SK-N-MC (cell line): ENCODE data around the gene KIF21B.

Experiments
- DNase-seq: peaks from one replicate; pipeline ENCODE4 v3.0.0-alpha.2; 2011; ENCODE audit warnings: low read depth, low spot score
- H3K27ac ChIP-seq: fragments of 200-600 bp; sonication (generic); 2 replicates; pipeline ENCODE4 v1.5.1; 2016; ENCODE audit warnings: mixed run types
- H3K36me3 ChIP-seq: fragments of 200-600 bp; sonication (generic); 2 replicates; pipeline ENCODE4 v1.6.1; 2017; ENCODE audit warnings: antibody characterized with exemption, low read length, mixed read lengths; ENCODE audit not compliant: insufficient read depth
- H3K4me3 ChIP-seq: fragments of 200-600 bp; sonication (generic); 2 replicates; pipeline ENCODE4 v1.5.1; 2016
- H3K9ac ChIP-seq: fragments of 200-600 bp; sonication (generic); 2 replicates; pipeline ENCODE4 v1.8.0; 2017; ENCODE audit warnings: mixed run types, mixed read lengths; ENCODE audit not compliant: insufficient read length
- H3K9me3 ChIP-seq: fragments of 200-600 bp; sonication (generic); 2 replicates; pipeline ENCODE4 v1.6.1; 2017; ENCODE audit warnings: low read depth, mild to moderate bottlenecking, antibody characterized with exemption, low read length, moderate library complexity, mixed read lengths
- EZH2 ChIP-seq: fragments of 200-600 bp; sonication (generic); IDR thresholded peaks from one replicate; pipeline ENCODE4 v1.6.1; 2017; ENCODE audit warnings: antibody characterized with exemption
- FOXP2 ChIP-seq: optimal IDR thresholded peaks from 2 replicates; pipeline ENCODE3; 2011; ENCODE audit warnings: mild to moderate bottlenecking, moderate library complexity; ENCODE audit not compliant: insufficient read depth; ENCODE audit errors: extremely low read length, control extremely low read depth
- POLR2AphosphoS5 ChIP-seq: IDR thresholded peaks from 2 replicates; pipeline ENCODE4 v1.6.1; 2012; ENCODE audit warnings: mild to moderate bottlenecking, low read depth, low read length, borderline replicate concordance

KIF21B gene

DNA sequence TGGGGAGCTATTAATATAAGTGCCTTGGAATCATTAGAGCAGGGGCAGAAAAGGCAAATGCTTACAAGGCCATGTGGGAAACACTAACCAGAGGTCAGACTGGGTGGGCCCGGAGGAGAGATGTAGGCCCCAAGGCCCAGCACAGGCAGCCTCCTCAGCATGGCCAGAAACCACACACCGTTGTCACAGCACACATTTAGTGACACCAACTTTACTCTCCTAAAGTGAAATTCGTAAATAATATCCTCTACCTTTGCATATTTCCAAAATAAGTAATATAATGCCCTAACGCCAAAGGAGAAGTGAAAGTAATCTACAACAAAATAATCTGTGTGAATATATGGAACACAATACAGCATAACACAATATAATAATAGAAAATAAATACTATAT, 62.6 kb downstream of the KIF21B start:
- Histone ChIP-seq H3K27ac (no peak overlapping the region), H3K4me3 (no peak overlapping the region)
- no peak for DNase-seq

DNA sequence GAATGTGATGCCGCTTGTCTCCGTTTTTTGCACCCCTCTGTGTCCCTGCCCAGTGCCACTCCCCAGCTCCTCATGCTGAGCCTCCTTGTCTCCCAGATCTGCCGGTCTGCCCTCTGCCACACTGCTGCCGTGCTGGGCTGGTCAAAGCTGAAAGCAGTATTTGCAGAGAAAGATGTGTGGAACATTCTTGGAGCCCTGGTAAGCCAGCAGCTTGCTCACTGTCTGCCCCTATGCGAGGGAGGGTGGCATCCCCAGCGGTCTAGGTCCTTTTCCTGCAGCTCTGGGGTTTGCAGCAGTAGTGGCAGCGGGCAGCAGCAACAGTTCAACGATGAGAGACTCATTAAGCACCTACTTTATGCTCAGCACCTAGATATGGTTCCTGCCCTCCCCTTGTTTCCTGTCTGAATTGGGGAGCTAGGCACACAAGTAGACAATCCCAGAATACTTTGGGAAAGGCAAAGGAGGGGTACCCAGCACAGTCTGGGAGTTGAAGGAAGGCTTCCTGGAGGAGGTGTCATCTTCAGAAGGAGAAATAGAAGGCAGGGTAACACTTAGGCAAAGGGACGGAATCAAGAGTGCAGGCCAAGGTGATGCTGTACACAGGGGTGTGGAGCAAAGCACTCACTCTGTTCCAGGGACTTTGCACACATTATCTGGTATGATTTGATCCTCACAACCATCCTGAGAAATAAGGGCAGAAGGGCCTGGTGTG, 63.1 kb downstream of the KIF21B start:
- no peak for DNase-seq
- Histone ChIP-seq H3K36me3 (no peaks in the 10 kb centered on the region), H3K4me3 (no peak overlapping the region), H3K9ac (no peak overlapping the region), H3K9me3 (no peaks in the 10 kb centered on the region), H3K27ac (no peak overlapping the region)
- TF ChIP-seq FOXP2 (no peak), POLR2AphosphoS5 (no peak), EZH2 (no peak)

More for the DNA sequence above, 62.6 kb downstream of the KIF21B start:
- no peak overlapping the region for H3K9ac ChIP-seq
- no peaks in the 10 kb centered on the region for H3K9me3 ChIP-seq
- no peaks in the 10 kb centered on the region for H3K36me3 ChIP-seq
- TF ChIP-seq EZH2 (no peak), FOXP2 (no peak), POLR2AphosphoS5 (no peak)

DNA sequence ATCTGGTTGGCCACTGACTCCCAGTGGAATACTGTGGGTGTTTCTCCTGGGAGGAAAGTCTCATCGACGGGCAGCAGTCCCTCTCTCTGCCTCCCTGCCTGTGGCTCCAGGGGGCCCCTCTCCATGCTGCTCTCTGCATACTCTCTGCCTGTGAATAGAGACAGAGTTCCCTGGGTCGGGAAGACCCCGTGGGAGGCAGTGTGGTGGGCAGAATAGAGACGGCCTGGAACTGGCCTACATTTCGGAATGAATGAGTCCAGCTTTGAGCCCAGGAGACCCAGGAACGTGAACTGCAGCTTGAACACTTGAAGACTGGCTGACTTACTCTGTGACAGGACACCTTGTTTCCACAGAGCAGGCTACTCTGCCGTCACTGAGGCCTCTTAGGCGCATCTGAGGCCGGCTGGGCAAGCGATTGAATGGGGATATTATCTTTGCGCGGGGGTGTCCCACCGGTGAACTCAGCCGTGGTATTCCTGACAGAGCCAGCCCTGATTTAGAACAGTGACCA, 64.0 kb downstream of the KIF21B start:
- Histone ChIP-seq H3K27ac (no peak overlapping the region), H3K9ac (no peak overlapping the region), H3K36me3 (no peaks in the 10 kb centered on the region), H3K4me3 (no peak overlapping the region), H3K9me3 (no peaks in the 10 kb centered on the region)
- TF ChIP-seq FOXP2 (no peak), POLR2AphosphoS5 (no peak), EZH2 (no peak)
- no peak for DNase-seq

DNA sequence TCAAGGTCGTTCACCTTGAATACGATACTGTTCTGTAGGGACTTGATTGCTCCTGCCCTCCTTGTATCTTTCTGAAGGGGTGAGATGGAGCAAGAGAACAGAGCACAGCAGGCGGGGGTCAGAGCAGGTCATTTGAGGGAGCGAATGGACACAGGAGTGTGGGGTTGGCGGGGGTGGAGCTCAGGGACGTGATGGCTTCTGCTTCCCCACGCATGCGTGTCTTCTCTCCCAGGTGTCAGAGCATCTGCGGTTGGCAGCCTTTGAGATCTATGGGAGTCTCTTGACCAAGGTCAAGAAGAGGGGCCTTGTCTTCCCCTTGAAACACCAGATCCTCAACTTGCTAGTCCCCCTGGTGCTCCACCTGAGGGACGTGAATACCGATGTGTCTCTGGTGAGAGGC, 64.9 kb downstream of the KIF21B start:
- Histone ChIP-seq H3K9ac (no peak overlapping the region), H3K27ac (no peak overlapping the region), H3K4me3 (no peak overlapping the region), H3K9me3 (no peaks in the 10 kb centered on the region), H3K36me3 (no peaks in the 10 kb centered on the region)
- TF ChIP-seq FOXP2 (no peak), POLR2AphosphoS5 (no peak), EZH2 (no peak)
- DNase-seq: no peak

DNA sequence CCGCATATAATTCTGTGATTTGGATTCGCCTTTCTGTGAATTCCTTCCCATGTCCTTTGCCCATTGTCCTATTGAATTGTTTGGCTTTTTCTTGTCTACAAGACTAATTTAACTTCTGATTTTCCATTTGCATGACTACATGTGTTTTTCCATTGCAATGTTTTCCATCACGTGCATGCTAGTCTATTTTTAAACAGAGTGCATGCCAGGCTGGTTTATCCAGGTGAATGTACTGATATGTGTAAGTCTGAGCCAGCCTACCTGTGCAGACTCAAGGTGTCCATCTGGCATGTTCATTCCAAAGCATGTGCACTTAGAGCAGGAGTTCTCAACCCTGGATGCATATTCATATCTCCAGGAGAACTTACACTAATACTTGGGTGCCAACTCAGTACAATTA, 69.1 kb downstream of the KIF21B start:
- H3K9ac ChIP-seq: no peak overlapping the region
- no peak overlapping the region for H3K4me3 ChIP-seq
- no peak overlapping the region for H3K27ac ChIP-seq
- no peaks in the 10 kb centered on the region for H3K9me3 ChIP-seq
- no peaks in the 10 kb centered on the region for H3K36me3 ChIP-seq
- no peak for TF ChIP-seq POLR2AphosphoS5
- no peak for TF ChIP-seq FOXP2
- TF ChIP-seq EZH2: no peak
- DNase-seq: no peak

DNA sequence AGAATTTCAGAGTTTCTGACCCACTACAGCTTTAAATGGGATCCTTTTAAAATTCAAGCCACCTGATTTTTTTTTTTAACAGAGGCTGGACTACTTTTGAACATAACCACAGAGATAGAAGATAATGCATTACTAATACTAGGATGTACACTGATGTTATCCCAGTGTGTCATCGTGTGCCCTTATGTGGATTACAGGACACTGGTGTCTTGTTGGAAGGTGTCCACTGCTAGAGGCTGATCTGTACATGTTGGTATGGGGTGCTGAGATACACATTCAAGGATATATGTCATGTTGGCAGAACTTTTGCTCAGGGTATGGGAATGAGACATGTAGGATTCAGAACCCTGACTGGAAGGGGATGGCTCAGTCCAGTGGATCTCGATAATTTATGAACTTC, 72.5 kb downstream of the KIF21B start:
- Histone ChIP-seq H3K4me3 (no peak overlapping the region), H3K27ac (no peak overlapping the region), H3K9ac (no peak overlapping the region), H3K9me3 (no peaks in the 10 kb centered on the region; the same call in 1 of the 2 replicates), H3K36me3 (no peaks in the 10 kb centered on the region)
- TF ChIP-seq EZH2 (no peak), POLR2AphosphoS5 (no peak), FOXP2 (no peak)
- no peak for DNase-seq

DNA sequence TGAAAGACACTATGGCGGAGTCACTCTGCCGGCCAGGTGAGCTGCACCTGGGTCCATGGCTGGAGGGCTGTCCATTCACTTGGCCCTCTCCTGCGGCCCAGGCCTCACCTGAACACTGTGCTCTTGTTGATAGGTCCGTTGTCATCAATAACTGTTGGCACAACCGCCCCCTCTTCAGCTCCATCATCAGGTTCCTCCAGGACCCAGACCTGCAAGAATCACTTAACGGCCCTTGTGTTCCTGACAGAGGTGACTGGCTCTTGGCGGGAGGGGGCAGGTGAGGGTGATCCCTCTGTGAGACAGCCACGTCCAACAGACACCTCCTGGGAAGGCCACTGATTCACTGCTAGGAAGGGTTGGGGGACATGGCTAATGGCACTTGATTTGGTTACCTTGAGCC, 73.9 kb downstream of the KIF21B start:
- Histone ChIP-seq H3K9me3 (no peaks in the 10 kb centered on the region; the same call in 1 of the 2 replicates), H3K4me3 (no peak overlapping the region), H3K9ac (no peak overlapping the region), H3K27ac (no peak overlapping the region), H3K36me3 (no peaks in the 10 kb centered on the region)
- no peak for TF ChIP-seq EZH2
- no peak for DNase-seq

DNA sequence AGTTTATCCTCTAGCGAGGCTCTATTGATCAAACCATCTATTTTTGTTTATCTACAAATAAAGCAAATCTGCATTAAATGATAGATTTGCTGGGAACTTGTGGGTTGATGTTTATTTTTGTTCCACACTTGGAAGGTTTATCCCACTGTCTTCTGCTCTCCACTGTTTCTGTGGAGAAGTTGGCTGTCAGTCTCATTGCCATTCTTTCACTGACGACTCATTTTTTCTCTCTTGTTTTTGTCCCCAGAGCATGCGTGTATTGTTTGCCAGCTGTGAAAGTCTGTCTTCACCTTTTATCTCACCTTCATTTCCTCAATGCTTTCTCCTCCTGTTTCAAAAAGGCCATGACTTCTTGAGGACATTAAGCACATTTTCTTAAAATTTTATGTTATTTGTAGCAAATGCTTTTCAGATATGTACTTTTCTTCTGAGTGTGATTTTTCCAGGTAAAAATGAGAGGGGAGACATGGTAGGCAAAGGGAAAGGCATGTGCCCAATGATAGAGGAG, 76.4 kb downstream of the KIF21B start:
- TF ChIP-seq POLR2AphosphoS5: no peak
- TF ChIP-seq EZH2: no peak

DNA sequence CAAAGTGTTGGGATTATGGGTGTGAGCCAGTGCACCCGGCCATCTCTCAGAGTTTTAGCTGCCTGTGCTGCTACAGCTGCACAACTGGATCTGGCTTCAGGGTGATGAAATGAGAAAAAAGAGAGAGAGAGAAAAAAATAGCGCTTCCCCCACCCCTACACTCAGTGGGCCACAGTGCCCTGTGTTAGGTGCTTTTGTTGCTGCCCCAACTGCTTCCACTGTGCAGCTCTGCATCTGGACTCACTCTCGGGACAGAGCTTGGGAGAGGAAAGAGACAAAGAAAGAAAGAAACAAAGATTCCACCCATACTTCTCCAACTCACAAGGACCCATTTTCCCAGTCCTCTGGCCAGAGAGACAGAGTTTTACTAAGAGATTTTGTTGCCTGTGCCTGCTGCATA, 78.4 kb downstream of the KIF21B start:
- H3K27ac ChIP-seq: no peak overlapping the region
- H3K4me3 ChIP-seq: no peak overlapping the region
- TF ChIP-seq EZH2: no peak
- TF ChIP-seq POLR2AphosphoS5: no peak
- no peak for TF ChIP-seq FOXP2
- no peak overlapping the region for H3K9ac ChIP-seq
- H3K36me3 ChIP-seq: no peaks in the 10 kb centered on the region
- no peak for DNase-seq
- no peaks in the 10 kb centered on the region; the same call in 1 of the 2 replicates for H3K9me3 ChIP-seq

More for the DNA sequence above, 76.4 kb downstream of the KIF21B start:
- Histone ChIP-seq H3K9me3 (no peaks in the 10 kb centered on the region; the same call in 1 of the 2 replicates), H3K9ac (no peak overlapping the region), H3K27ac (no peak overlapping the region), H3K4me3 (no peak overlapping the region), H3K36me3 (no peaks in the 10 kb centered on the region)
- no peak for DNase-seq
